Activated T-helper 1 cell treated with anti-CD3 and anti-CD28 coated beads, Interleukin-12 subunit alpha, Interleukin-12 subunit beta, Interleukin-2, Interleukin-4 antibody, amounts not matched to agents 30 ng/mL and 10 ng/mL and 1 ng/mL, durations not matched to agents 14 hours and 24 hours and 36 hours (primary cell): Measurements from ENCODE around the gene VEGFA. TPM values are rescaled to one million over a fixed set of nuclear protein-coding genes. Genes with fewer than 3 reads are reported as not detected.

ENCODE experiments used
- DNase-seq: peaks from one replicate; pipeline ENCODE4 v3.0.0; 2021; ENCODE audit warnings: low spot score
- H3K27ac Mint-ChIP-seq: one replicate; pipeline ENCODE4 v1.8.0; 2021; ENCODE audit warnings: mild to moderate bottlenecking, mixed read lengths
- H3K27me3 Mint-ChIP-seq: one replicate; pipeline ENCODE4 v1.8.0; 2022; ENCODE audit warnings: mild to moderate bottlenecking, moderate library complexity, mixed read lengths; ENCODE audit not compliant: insufficient read depth
- H3K36me3 Mint-ChIP-seq: one replicate; pipeline ENCODE4 v1.8.0; 2021; ENCODE audit warnings: low read depth, mixed read lengths
- H3K4me1 Mint-ChIP-seq: one replicate; pipeline ENCODE4 v1.8.0; 2021; ENCODE audit warnings: low read depth, mixed read lengths
- H3K4me3 Mint-ChIP-seq: one replicate; pipeline ENCODE4 v1.8.0; 2021; ENCODE audit warnings: mild to moderate bottlenecking, moderate library complexity, mixed read lengths
- H3K9me3 Mint-ChIP-seq: one replicate; pipeline ENCODE4 v1.8.0; 2021; ENCODE audit warnings: mixed read lengths
- intact Hi-C: fragments of 100-400 bp; cut with micrococcal nuclease; formaldehyde crosslinking; loops from one replicate; pipeline ENCODE4 v1.15.1; 2024
- total RNA-seq: library from RNA; stranded (reverse); gene quantifications from 2 replicates; pipeline ENCODE4 v1.2.3, GENCODE V29; 2022

Gene VEGFA
- total RNA-seq, 1 donor from 2014 or later = 43.2 TPM

DNA sequence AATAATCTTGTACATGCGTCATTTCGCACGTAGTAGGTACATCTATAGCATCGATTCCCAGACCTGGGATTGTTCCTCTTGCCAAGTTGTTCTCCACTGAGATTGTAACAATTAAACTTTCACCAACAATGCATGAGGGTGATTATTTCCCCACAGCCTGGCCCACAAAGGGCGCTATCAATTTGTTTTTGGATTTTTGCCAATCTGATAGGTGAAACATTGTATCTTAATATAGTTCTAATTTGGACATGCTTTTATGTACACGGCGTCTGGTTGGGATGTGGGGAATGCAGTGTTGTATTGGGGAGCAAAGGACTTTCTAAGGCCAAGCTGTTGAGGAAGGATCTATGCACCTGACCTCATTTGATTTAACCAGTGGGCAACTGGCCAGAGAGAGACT, 59.5 kb downstream of the VEGFA start:
- Mint-ChIP-seq H3K27ac (no peak overlapping the region), H3K4me1 (no peaks in the 10 kb centered on the region)
- intact Hi-C loops = no loop called here

DNA sequence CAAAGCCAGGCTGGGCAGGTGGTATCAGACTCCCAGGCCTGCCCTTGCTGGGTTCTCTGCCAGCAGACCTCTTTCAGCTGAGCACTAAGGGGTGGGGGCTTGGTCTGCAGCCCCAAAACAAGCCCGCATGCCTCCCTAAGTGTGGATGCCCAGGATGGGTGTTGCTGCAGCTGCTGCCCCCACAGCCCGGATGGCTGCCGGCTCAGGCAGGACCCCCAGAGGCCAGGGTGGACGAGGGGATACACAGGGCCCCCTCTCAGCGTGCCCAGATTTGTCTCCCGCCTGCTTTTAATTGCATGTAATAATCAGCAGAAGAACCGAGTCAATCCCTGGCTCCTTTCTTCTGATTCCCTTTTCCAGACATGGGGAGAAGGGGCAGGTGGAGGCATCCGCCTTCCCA, 60.8 kb downstream of the VEGFA start:
- no peak for DNase-seq
- Mint-ChIP-seq H3K4me3 (no peak overlapping the region), H3K27me3 (peaks cover 9% of the 10 kb centered on the region), H3K36me3 (no peaks in the 10 kb centered on the region), H3K27ac (no peak overlapping the region), H3K9me3 (no peaks in the 10 kb centered on the region), H3K4me1 (no peaks in the 10 kb centered on the region)
- intact Hi-C loops = no loop called here

More for the DNA sequence above, 59.5 kb downstream of the VEGFA start:
- H3K9me3 Mint-ChIP-seq = no peaks in the 10 kb centered on the region
- DNase-seq = no peak
- H3K4me3 Mint-ChIP-seq = no peak overlapping the region
- H3K36me3 Mint-ChIP-seq = no peaks in the 10 kb centered on the region
- peaks cover 10% of the 10 kb centered on the region for H3K27me3 Mint-ChIP-seq

DNA sequence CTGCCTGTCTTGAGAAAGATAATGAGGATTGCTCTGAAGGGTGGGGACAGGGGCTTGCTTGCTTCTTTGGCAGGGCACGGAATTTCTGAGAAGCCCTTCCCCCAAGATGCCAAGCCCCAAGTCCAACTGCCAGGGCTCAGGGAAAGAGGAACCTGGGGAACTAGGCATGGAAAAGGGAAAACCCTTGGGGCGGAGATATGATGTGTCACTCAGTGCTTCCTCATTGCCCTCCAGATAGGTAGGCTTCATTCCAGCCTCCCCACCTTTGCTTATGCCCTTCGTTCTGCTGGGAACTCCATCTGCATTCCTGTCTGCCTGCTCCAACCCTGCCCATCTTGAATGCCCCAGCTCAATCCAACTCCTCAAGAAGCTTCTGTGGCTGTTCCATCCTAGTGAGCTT, 61.2 kb downstream of the VEGFA start:
- no peak overlapping the region for H3K27ac Mint-ChIP-seq
- DNase-seq = no peak
- H3K36me3 Mint-ChIP-seq = no peaks in the 10 kb centered on the region
- intact Hi-C loops = no loop called here
- H3K9me3 Mint-ChIP-seq = no peaks in the 10 kb centered on the region
- no peaks in the 10 kb centered on the region for H3K4me1 Mint-ChIP-seq
- H3K4me3 Mint-ChIP-seq = no peak overlapping the region
- H3K27me3 Mint-ChIP-seq = peaks cover 9% of the 10 kb centered on the region

DNA sequence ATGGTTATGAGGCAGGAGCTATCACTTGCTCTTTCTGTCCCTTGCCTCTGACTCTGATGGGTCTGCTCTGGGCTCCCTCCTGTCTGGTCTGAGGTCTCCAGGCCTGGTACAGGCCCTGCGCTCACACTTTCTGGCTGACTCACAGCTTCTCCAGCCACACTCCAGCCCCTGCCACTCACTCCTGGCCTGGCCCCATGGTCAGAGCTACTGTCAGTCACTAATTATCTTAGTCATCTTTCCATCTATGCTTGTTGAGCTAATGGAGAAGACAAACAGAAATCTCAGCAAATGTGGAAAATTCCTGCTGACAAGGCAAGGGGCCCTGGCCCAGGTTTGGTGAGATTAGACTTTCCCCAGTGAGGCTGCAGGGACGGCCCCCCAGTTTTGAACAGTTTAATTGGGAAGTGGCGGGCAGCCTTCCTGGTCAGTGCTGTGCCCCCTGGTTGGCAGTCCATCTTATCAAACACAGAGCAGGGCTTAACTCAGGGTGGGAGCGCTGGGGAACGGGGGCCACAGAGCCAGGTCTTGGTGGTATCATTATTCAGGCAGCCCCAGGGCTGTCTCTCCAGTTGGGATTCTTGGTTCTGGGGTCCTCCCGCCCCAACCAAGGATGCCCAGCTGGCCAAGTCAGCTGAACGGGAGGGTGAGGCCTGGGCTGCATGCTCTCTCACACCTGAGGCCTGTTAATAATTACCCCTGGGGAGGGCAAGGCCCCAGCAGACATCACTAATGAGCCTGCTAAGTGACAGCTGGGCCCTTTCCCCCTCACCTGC, 63.4 kb downstream of the VEGFA start:
- no peak overlapping the region for H3K27ac Mint-ChIP-seq
- no peak overlapping the region for H3K4me3 Mint-ChIP-seq
- no peaks in the 10 kb centered on the region for H3K4me1 Mint-ChIP-seq
- H3K9me3 Mint-ChIP-seq = no peaks in the 10 kb centered on the region
- intact Hi-C loops = no loop called here
- peaks cover 9% of the 10 kb centered on the region for H3K27me3 Mint-ChIP-seq
- no peaks in the 10 kb centered on the region for H3K36me3 Mint-ChIP-seq
- no peak for DNase-seq

DNA sequence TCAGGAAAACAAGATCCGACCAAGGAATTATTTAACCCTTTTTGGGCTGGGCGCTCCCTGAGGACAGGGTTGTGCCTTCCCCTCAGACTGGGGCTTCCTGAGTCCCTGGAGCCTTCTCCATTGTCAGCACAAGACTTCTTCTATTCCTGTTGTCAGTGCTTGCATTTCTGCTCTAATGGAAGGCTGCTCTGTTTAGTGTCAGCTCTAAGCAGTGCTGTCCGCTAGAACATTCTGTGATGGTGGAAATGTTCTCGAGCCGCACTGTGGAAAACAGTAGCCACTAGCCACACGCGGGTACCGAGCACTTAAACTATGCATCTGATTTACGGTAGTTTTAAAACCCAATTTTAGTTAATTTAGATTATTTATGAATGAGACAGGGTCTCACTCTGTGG, 64.0 kb downstream of the VEGFA start:
- H3K4me3 Mint-ChIP-seq = no peak overlapping the region
- no peak for DNase-seq
- H3K36me3 Mint-ChIP-seq = no peaks in the 10 kb centered on the region
- intact Hi-C loops = no loop called here
- H3K9me3 Mint-ChIP-seq = no peaks in the 10 kb centered on the region
- H3K27me3 Mint-ChIP-seq = peaks cover 9% of the 10 kb centered on the region
- no peaks in the 10 kb centered on the region for H3K4me1 Mint-ChIP-seq
- H3K27ac Mint-ChIP-seq = no peak overlapping the region

DNA sequence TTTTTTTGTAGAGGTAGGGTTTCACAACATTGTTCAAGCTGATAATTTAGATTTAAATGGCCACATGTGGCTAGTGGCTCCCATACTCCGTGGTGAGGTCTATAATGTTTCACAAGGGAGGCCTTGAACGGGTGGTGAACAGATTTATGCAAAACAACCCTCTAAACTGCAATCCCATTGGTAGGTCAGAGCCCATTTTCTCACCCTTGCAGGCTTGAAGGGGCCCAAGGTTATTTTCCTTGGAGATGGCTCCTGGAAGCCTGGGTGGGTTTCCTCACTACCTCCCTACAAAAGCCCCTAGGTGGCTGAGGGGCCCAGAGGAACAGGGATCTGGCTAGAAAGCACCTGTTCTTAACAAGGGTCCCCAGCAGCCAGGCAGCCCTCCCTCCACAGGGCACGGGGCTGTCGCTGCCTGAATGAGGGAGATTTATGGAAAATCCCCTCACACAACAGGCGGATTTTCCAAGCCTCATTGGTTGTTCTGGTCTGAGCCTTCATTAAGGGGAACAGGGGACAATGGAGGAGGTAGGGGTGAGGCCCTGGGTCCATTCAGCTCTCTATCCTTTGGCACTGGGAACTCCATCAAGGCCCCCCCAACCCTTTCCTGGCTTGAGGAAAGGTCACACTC, 64.6 kb downstream of the VEGFA start:
- H3K27ac Mint-ChIP-seq = no peak overlapping the region
- no peaks in the 10 kb centered on the region for H3K9me3 Mint-ChIP-seq
- no peak for DNase-seq
- intact Hi-C loops = loop anchor here (5.0 kb wide), 1 partner anchor 167 kb away; no protein-coding TSS in a partner anchor
- H3K4me3 Mint-ChIP-seq = no peak overlapping the region
- peaks cover 9% of the 10 kb centered on the region for H3K27me3 Mint-ChIP-seq
- no peaks in the 10 kb centered on the region for H3K4me1 Mint-ChIP-seq
- H3K36me3 Mint-ChIP-seq = no peaks in the 10 kb centered on the region

DNA sequence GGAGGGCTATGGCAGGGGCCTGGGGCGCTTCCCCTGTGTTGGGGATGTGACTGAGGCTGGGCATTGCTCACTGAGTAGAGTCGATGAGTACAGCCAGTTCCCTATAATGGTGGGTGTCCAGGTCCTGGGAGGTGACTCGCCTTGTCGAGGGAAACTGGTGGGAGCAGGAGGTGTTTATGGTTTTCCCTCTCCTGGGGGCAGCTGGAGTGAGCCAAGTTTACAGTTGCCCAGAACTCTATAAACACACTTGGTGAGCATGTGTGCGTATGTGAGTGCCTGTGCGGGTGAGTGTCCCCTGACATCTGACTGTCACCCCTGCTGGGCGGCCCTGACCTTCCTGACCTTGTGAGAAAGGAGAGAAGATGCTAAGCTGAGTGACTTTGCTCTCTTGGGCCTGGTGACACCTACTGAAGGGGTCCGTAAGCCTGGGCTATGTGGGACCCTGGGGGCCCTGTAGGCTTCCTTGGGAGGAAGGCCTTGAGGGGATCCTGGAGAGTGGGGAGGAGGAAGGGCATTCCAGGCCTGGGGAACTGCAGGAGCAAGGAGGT, 65.9 kb downstream of the VEGFA start:
- H3K9me3 Mint-ChIP-seq = no peaks in the 10 kb centered on the region
- no peak overlapping the region for H3K27ac Mint-ChIP-seq
- no peaks in the 10 kb centered on the region for H3K4me1 Mint-ChIP-seq
- H3K4me3 Mint-ChIP-seq = no peak overlapping the region
- H3K27me3 Mint-ChIP-seq = peaks cover 5% of the 10 kb centered on the region
- H3K36me3 Mint-ChIP-seq = no peaks in the 10 kb centered on the region
- DNase-seq = no peak
- intact Hi-C loops = loop anchor here (5.0 kb wide), 1 partner anchor 169 kb away; no protein-coding TSS in a partner anchor

Other genes starting within 250 kb of the VEGFA start
- gene XPO5, start 194.2 kb upstream of the VEGFA start, total RNA-seq = 135 and 149 TPM in 2 replicates
- 35.7 and 39.1 TPM in 2 replicates for gene POLH, start 194.0 kb upstream of the VEGFA start, total RNA-seq
- gene GTPBP2, start 140.9 kb upstream of the VEGFA start, total RNA-seq = 72.4 and 73.0 TPM in 2 replicates
- gene MAD2L1BP, start 134.4 kb upstream of the VEGFA start, total RNA-seq = 34.8 and 39.0 TPM in 2 replicates
- gene RSPH9, start 125.2 kb upstream of the VEGFA start, total RNA-seq = not detected in 2 replicates
- 55.0 and 55.9 TPM in 2 replicates for gene MRPS18A, start 82.4 kb upstream of the VEGFA start, total RNA-seq